Activated T-helper 1 cell treated with anti-CD3 and anti-CD28 coated beads, Interleukin-2, amount 50 U/mL, for 16 hours (primary cell): ENCODE results near the gene BEGAIN.
"Not testable (repeated sequence)": the region's sequence is repeated elsewhere in the genome, so short reads cannot be mapped to it uniquely, and the experiment has no call there.

ENCODE experiments used
- DNase-seq, 2 donors: peaks; one replicate each; pipeline ENCODE4 v3.0.0-alpha.2; 2020; ENCODE audit warnings: low read depth in 1 of 2, low spot score in 1 of 2

The BEGAIN gene

GRCh38 chr14:100525615-100526014 lies 61.6 kb downstream of the BEGAIN start:
- DNase-seq: peak in 1 of 2 donors; percentile 3

- DNase-seq: peak in 1 of 2 donors; percentile 2
Measured at GRCh38 chr14:100524933-100525243, 62.3 kb downstream of the BEGAIN start.

GRCh38 chr14:100524233-100524932 lies 62.8 kb downstream of the BEGAIN start:
- peak in 1 of 2 donors; percentile 1 for DNase-seq

- no peak for DNase-seq
Measured at GRCh38 chr14:100523843-100524169, 63.4 kb downstream of the BEGAIN start.

GRCh38 chr14:100523131-100523842 lies 63.9 kb downstream of the BEGAIN start:
- peak in 1 of 2 donors; percentile 2 for DNase-seq

- no peak for DNase-seq
Measured at GRCh38 chr14:100522616-100523099, 64.6 kb downstream of the BEGAIN start.

- DNase-seq: not testable (repeated sequence)
Measured at GRCh38 chr14:100506053-100506452, 81.2 kb downstream of the BEGAIN start.

GRCh38 chr14:100504372-100505078 lies 82.7 kb downstream of the BEGAIN start:
- no peak for DNase-seq

GRCh38 chr14:100503251-100503650 lies 84.0 kb downstream of the BEGAIN start:
- DNase-seq: no peak

GRCh38 chr14:100502622-100503220 lies 84.5 kb downstream of the BEGAIN start:
- no peak for DNase-seq

GRCh38 chr14:100500128-100500527 lies 87.1 kb downstream of the BEGAIN start:
- no peak for DNase-seq

GRCh38 chr14:100498068-100498467 lies 89.1 kb downstream of the BEGAIN start:
- no peak for DNase-seq

GRCh38 chr14:100495917-100496316 lies 91.3 kb downstream of the BEGAIN start:
- DNase-seq: no peak

- DNase-seq: no peak
Measured at GRCh38 chr14:100494645-100495044, 92.6 kb downstream of the BEGAIN start.

- no peak for DNase-seq
Measured at GRCh38 chr14:100490252-100490651, 97.0 kb downstream of the BEGAIN start.

- no peak for DNase-seq
Measured at GRCh38 chr14:100488057-100488456, 99.2 kb downstream of the BEGAIN start.

GRCh38 chr14:100487304-100487703 lies 99.9 kb downstream of the BEGAIN start:
- DNase-seq: no peak
